ENCODE results near the gene ANKRD18B.
"Not testable (repeated sequence)": the region's sequence is repeated elsewhere in the genome, so short reads cannot be mapped to it uniquely, and the experiment has no call there.

- not testable (repeated sequence) for TF ChIP-seq CTCF (conservative IDR thresholded peaks at IDR 0.05); EZH2 (IDR thresholded peaks at IDR 0.05; ENCODE audit: low read depth)
Measured at GRCh38 chr9:33579996-33580395, 55.9 kb downstream of the ANKRD18B start.
